Smooth muscle cell (in vitro differentiated cells): Measurements from ENCODE around the gene DNAAF3. TPM values are rescaled to one million over a fixed set of nuclear protein-coding genes. Genes with fewer than 3 reads are reported as not detected.
A peak's percentile ranks its signal among the peaks of the same experiment; 100 is the strongest.
"Not testable (repeated sequence)": the region's sequence is repeated elsewhere in the genome, so short reads cannot be mapped to it uniquely, and the experiment has no call there.

Experiments
- DNase-seq: peaks from one replicate; lab custom pipeline; 2025; ENCODE audit not compliant: unreplicated experiment; lab: John Stamatoyannopoulos, UW
- H2AFZ ChIP-seq: fragments of 200-600 bp; sonication (generic); 2 replicates; pipeline ENCODE4 v1.6.0; 2016; ENCODE audit warnings: antibody characterized with exemption, low read depth, mild to moderate bottlenecking
- H3F3A ChIP-seq: fragments of 200-600 bp; sonication (generic); 2 replicates; pipeline ENCODE4 v1.6.0; 2017; ENCODE audit warnings: antibody characterized with exemption, low read depth
- H3K27ac ChIP-seq: fragments of 200-600 bp; sonication (generic); 2 replicates; pipeline ENCODE4 v1.5.1; 2016; ENCODE audit warnings: low read depth, mild to moderate bottlenecking
- H3K27me3 ChIP-seq: fragments of 200-600 bp; sonication (generic); 2 replicates; pipeline ENCODE4 v1.6.1; 2016; ENCODE audit warnings: low read depth, mild to moderate bottlenecking
- H3K36me3 ChIP-seq: fragments of 200-600 bp; sonication (generic); 2 replicates; pipeline ENCODE4 v1.5.1; 2016; ENCODE audit warnings: low read depth
- H3K4me1 ChIP-seq: fragments of 200-600 bp; sonication (generic); 2 replicates; pipeline ENCODE4 v1.5.1; 2016; ENCODE audit warnings: low read depth
- H3K4me2 ChIP-seq: fragments of 200-600 bp; sonication (generic); 2 replicates; pipeline ENCODE4 v1.6.0; 2016; ENCODE audit warnings: mild to moderate bottlenecking
- H3K4me3 ChIP-seq: fragments of 200-600 bp; sonication (generic); 2 replicates; pipeline ENCODE4 v1.5.1; 2016; ENCODE audit warnings: mild to moderate bottlenecking
- H3K79me2 ChIP-seq: fragments of 200-600 bp; sonication (generic); 2 replicates; pipeline ENCODE4 v1.6.0; 2016; ENCODE audit warnings: low read depth, mild to moderate bottlenecking
- H3K9ac ChIP-seq: fragments of 200-600 bp; sonication (generic); 2 replicates; pipeline ENCODE4 v1.6.0; 2016; ENCODE audit warnings: low read depth
- H3K9me3 ChIP-seq: fragments of 200-600 bp; sonication (generic); replicated peaks from 2 replicates; pipeline ENCODE4 v1.5.1; 2016; ENCODE audit warnings: low read depth
- H4K20me1 ChIP-seq: fragments of 200-600 bp; sonication (generic); 2 replicates; pipeline ENCODE4 v1.6.0; 2016; ENCODE audit warnings: low read depth
- CTCF ChIP-seq: fragments of 200-600 bp; sonication (generic); IDR thresholded peaks from 2 replicates; pipeline ENCODE4 v1.5.1; 2017; ENCODE audit warnings: borderline replicate concordance, mild to moderate bottlenecking, antibody characterized with exemption; ENCODE audit not compliant: insufficient read depth, poor library complexity, severe bottlenecking
- WGBS: methylation state at CpG from one replicate; pipeline ENCODE4 v1.1.7; 2016; ENCODE audit warnings: low lambda C conversion rate; 5-methylcytosine and 5-hydroxymethylcytosine counted together
- polyA plus RNA-seq: library from polyadenylated mRNA; unstranded; fragments of >200 nt; fragmentation: Nextera tagmentation; extraction: Ambion mirVana; gene quantifications from 2 replicates; pipeline ENCODE4 v1.2.1, GENCODE V29; 2016
- total RNA-seq: library from RNA; depleted of rRNA; stranded (reverse); fragments of >200 nt; gene quantifications from 2 replicates; pipeline ENCODE4 v1.2.3, GENCODE V29; 2014

DNAAF3 gene
- total and polyA plus RNA-seq, 2 experiments from 2014 or later = 1.3 to 1.4 TPM

DNA sequence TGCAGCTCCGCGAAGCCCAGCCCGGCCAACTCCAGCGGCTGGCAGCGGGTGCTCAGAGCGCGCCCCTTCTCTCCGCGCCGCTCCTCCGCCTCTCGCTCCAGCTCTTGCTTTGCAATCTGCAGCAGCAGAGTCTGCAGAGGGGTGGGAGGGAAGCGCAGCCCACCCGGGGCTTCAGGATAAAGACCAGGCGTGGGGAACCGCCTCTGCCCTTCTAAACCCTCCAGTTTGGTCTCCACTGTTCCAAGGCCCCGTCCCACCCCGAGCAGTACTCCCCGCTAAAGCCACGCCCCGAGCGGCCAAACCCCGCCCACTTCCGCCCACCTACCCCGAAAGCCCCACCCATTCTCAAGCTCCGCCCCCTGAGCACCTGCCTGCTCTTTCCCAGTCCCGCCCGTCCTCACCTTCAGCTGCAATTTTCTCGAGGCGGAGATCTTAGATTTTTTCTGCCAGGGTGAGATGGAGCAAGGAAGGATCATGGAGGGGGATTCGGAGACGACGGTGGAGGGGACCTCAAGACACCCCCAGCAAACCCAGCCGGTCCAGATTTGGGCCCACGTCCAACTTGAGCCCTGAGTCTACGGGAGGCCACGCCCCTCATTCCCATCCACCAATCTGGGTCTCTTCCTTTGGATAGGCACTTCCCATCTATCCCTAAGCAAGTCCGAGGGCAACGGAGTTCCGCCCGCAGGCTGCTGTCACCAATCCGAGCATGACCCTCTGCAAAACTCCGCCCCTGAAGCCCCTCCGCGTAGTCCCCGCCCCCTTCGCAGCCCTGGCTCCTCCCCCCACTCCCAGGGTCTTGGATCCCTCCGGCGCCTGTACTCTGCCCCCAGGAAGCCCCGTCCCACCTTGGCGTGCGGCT is 10.0 kb downstream of the DNAAF3 start:
- Histone ChIP-seq H3K9me3 (no peaks in the 10 kb centered on the region), H3K27me3 (peaks cover 19% of the 10 kb centered on the region), H3K4me3 (peak overlapping the region; percentile 37), H3K4me1 (no peaks in the 10 kb centered on the region), H3F3A (no peaks in the 10 kb centered on the region), H3K79me2 (no peaks in the 10 kb centered on the region), H3K9ac (no peak overlapping the region), H4K20me1 (no peaks in the 10 kb centered on the region), H2AFZ (no peak overlapping the region), H3K4me2 (peak overlapping the region; percentile 80), H3K36me3 (no peaks in the 10 kb centered on the region), H3K27ac (no peak overlapping the region)
- DNase-seq = no peak
- WGBS = 11% methylated on average over 39 of the region's 52 CpGs
- no peak for TF ChIP-seq CTCF

DNA sequence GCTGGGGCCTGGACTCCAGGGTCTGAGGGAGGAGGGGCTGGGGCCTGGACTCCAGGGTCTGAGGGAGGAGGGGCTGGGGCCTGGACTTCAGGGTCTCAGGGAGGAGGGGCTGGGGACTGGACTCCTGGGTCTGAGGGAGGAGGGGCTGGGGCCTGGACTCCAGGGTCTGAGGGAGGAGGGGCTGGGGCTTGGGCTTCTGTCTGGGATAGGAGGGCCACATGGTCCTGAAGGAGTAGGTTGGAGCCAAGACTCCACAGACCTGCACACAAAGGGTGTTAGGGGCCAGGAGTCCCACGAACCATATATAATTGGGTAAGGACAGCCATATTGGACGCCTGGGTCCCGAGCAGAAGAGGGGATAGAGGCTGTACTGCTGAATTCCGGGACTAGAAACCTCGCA is 10.6 kb downstream of the DNAAF3 start:
- not testable (repeated sequence) for H3K36me3 ChIP-seq, H3K27ac ChIP-seq
- 29% methylated on average over 5 of the region's 5 CpGs for WGBS

GRCh38 chr19:55153652-55154264 is 12.7 kb downstream of the DNAAF3 start:
- Histone ChIP-seq H3K4me1 (peaks cover 7% of the 10 kb centered on the region), H4K20me1 (no peaks in the 10 kb centered on the region), H3K27me3 (peaks cover 12% of the 10 kb centered on the region), H3K4me3 (no peak overlapping the region), H2AFZ (no peak overlapping the region), H3K79me2 (no peaks in the 10 kb centered on the region), H3F3A (no peaks in the 10 kb centered on the region), H3K36me3 (no peaks in the 10 kb centered on the region), H3K4me2 (no peak overlapping the region), H3K27ac (no peak overlapping the region), H3K9me3 (no peaks in the 10 kb centered on the region), H3K9ac (no peak overlapping the region)
- TF ChIP-seq CTCF = no peak
- no peak for DNase-seq
- 96% methylated on average over 11 of the region's 12 CpGs for WGBS

More for the DNA sequence above, 10.6 kb downstream of the DNAAF3 start:
- peaks cover 12% of the 10 kb centered on the region for H3K27me3 ChIP-seq
- H3K4me2 ChIP-seq = peak overlapping the region; percentile 80
- H3K9me3 ChIP-seq, H3K79me2 ChIP-seq, H3K9ac ChIP-seq, H2AFZ ChIP-seq, H3K4me1 ChIP-seq, H3F3A ChIP-seq, H4K20me1 ChIP-seq, DNase-seq: not testable (repeated sequence)
- H3K4me3 ChIP-seq = peak overlapping the region; percentile 37

GRCh38 chr19:55152017-55152416 is 14.4 kb downstream of the DNAAF3 start:
- H3K27ac ChIP-seq = no peak overlapping the region
- H2AFZ ChIP-seq = no peak overlapping the region
- peaks cover 11% of the 10 kb centered on the region for H3K27me3 ChIP-seq
- H3K4me3 ChIP-seq = no peak overlapping the region
- no peak overlapping the region for H3K9ac ChIP-seq
- peaks cover 15% of the 10 kb centered on the region for H3K4me1 ChIP-seq
- no peaks in the 10 kb centered on the region for H3F3A ChIP-seq
- H3K36me3 ChIP-seq = no peaks in the 10 kb centered on the region
- H3K9me3 ChIP-seq = no peaks in the 10 kb centered on the region
- DNase-seq = no peak
- no peaks in the 10 kb centered on the region for H4K20me1 ChIP-seq
- H3K79me2 ChIP-seq = no peaks in the 10 kb centered on the region
- TF ChIP-seq CTCF = no peak
- no peak overlapping the region for H3K4me2 ChIP-seq
